Small intestine (tissue), 7 donors: ENCODE data around the gene RCSD1. TPM values are rescaled to one million over a fixed set of nuclear protein-coding genes. Genes with fewer than 3 reads are reported as not detected.

Experiments used
- DNase-seq, 2 donors: peaks; one replicate each; pipeline versions ENCODE4 v3.0.0 to v3.0.0-alpha.2; 2013
- FAIRE-seq: peaks from 2 replicates; lab custom pipeline; 2012; peaks lifted over from hg19 to GRCh38; lab: Jason Lieb, UNC
- H3K27ac ChIP-seq, 3 donors: one replicate each; pipeline ENCODE4 v1.5.1; 2013; ENCODE audit warnings: low read length in 2 of 3, mild to moderate bottlenecking in 2 of 3, control low read depth in 1 of 3, inconsistent platforms in 1 of 3, low read depth in 1 of 3, moderate library complexity in 1 of 3
- H3K27me3 ChIP-seq, 3 donors: one replicate each; pipeline ENCODE4 v1.6.1; 2013; ENCODE audit warnings: low read length in 3 of 3, inconsistent platforms in 1 of 3; ENCODE audit not compliant: control insufficient read depth in 3 of 3, insufficient read depth in 3 of 3
- H3K36me3 ChIP-seq, 3 donors: one replicate each; pipeline ENCODE4 v1.6.1; 2013; ENCODE audit warnings: low read length in 3 of 3, inconsistent platforms in 1 of 3, low read depth in 1 of 3, mild to moderate bottlenecking in 1 of 3, moderate library complexity in 1 of 3; ENCODE audit not compliant: control insufficient read depth in 3 of 3, insufficient read depth in 2 of 3
- H3K4me1 ChIP-seq, 3 donors: one replicate each; pipeline ENCODE4 v1.6.1; 2013; ENCODE audit warnings: low read length in 2 of 3, inconsistent platforms in 1 of 3, low read depth in 1 of 3, mild to moderate bottlenecking in 1 of 3, moderate library complexity in 1 of 3; ENCODE audit not compliant: control insufficient read depth in 3 of 3, insufficient read depth in 2 of 3
- H3K4me3 ChIP-seq, 3 donors: one replicate each; pipeline ENCODE4 v1.5.1; 2013; ENCODE audit warnings: low read length in 3 of 3, control low read depth in 1 of 3, inconsistent platforms in 1 of 3, low read depth in 1 of 3, mild to moderate bottlenecking in 1 of 3, moderate library complexity in 1 of 3
- H3K9me3 ChIP-seq, 2 donors: one replicate each; pipeline ENCODE4 v1.6.1; 2013; ENCODE audit warnings: low read depth in 1 of 2, low read length in 1 of 2; ENCODE audit not compliant: control insufficient read depth in 2 of 2, insufficient read depth in 1 of 2
- WGBS, 3 donors: extraction: QIAGEN DNeasy Blood & Tissue Kit; methylation state at CpG; one replicate each; pipeline ENCODE4 v1.1.7; 2013; 5-methylcytosine and 5-hydroxymethylcytosine counted together
- polyA plus RNA-seq, 4 donors: library from polyadenylated mRNA; stranded (reverse) in 3 of 4; unstranded in 1 of 4; fragments of 200-250 nt in 3 of 4; fragments of 120-200 nt in 1 of 4; gene quantifications; one replicate each; pipeline versions ENCODE4 v1.2.1 to v1.2.3, GENCODE V29; 2013
- donor health status: healthy with polysubstance abuse.
- donor health status: control.
- donor health status: control.
- donor health status: Bipolar disorder and iron deficiency.
- donor health status: healthy.

The RCSD1 gene
- polyA plus RNA-seq, 4 donors = 2.0 to 14.1 (median 8.0) TPM

GRCh38 chr1:167723707-167724323 is 93.8 kb downstream of the RCSD1 start:
- 41 to 61% (median 50%) methylated on average over 2 of the region's 2 CpGs for WGBS, 3 donors
- peaks cover 0 to 23% (median 8%) of the 10 kb centered on the region in 3 donors for H3K4me1 ChIP-seq
- H3K27me3 ChIP-seq = no peaks in the 10 kb centered on the region
- no peak for DNase-seq
- H3K9me3 ChIP-seq = no peaks in the 10 kb centered on the region
- no peak for FAIRE-seq
- peak overlapping the region in 1 of 3 donors; percentile 16 for H3K4me3 ChIP-seq
- H3K36me3 ChIP-seq = peaks cover 0 to 4% (median 2%) of the 10 kb centered on the region in 3 donors
- H3K27ac ChIP-seq = no peak overlapping the region

GRCh38 chr1:167726008-167726407 is 96.0 kb downstream of the RCSD1 start:
- H3K9me3 ChIP-seq = no peaks in the 10 kb centered on the region
- H3K4me3 ChIP-seq = no peak overlapping the region
- H3K27me3 ChIP-seq = no peaks in the 10 kb centered on the region
- no peak for FAIRE-seq
- peaks cover 0 to 14% (median 8%) of the 10 kb centered on the region in 3 donors for H3K4me1 ChIP-seq
- H3K27ac ChIP-seq = no peak overlapping the region
- 47 to 53% (median 48%) methylated on average over 1 of the region's 1 CpG for WGBS, 3 donors
- no peak for DNase-seq
- peaks cover 0 to 14% (median 4%) of the 10 kb centered on the region in 3 donors for H3K36me3 ChIP-seq

- DNase-seq (peak in 1 of 2 donors; percentile 41), FAIRE-seq (no peak)
- 62 to 82% (median 77%) methylated on average over 8 of the region's 8 CpGs for WGBS, 3 donors
- Histone ChIP-seq H3K4me1 (peaks cover 0 to 5% (median 5%) of the 10 kb centered on the region in 3 donors), H3K4me3 (no peak overlapping the region), H3K27ac (no peak overlapping the region), H3K27me3 (no peaks in the 10 kb centered on the region), H3K36me3 (peaks cover 0 to 20% (median 5%) of the 10 kb centered on the region in 3 donors), H3K9me3 (no peaks in the 10 kb centered on the region)
Observed at GRCh38 chr1:167728818-167729410, 98.9 kb downstream of the RCSD1 start.

- H3K27ac ChIP-seq = no peak overlapping the region
- 94 to 96% (median 95%) methylated on average over 4 of the region's 4 CpGs for WGBS, 3 donors
- H3K9me3 ChIP-seq = peaks cover 0 to 12% of the 10 kb centered on the region in 2 donors
- no peaks in the 10 kb centered on the region for H3K27me3 ChIP-seq
- peaks cover 0 to 19% (median 3%) of the 10 kb centered on the region in 3 donors for H3K36me3 ChIP-seq
- H3K4me1 ChIP-seq = peaks cover 13 to 24% (median 17%) of the 10 kb centered on the region in 3 donors
- DNase-seq = no peak
- no peak for FAIRE-seq
- no peak overlapping the region for H3K4me3 ChIP-seq
Observed at GRCh38 chr1:167734227-167734626, 104.2 kb downstream of the RCSD1 start.

DNA sequence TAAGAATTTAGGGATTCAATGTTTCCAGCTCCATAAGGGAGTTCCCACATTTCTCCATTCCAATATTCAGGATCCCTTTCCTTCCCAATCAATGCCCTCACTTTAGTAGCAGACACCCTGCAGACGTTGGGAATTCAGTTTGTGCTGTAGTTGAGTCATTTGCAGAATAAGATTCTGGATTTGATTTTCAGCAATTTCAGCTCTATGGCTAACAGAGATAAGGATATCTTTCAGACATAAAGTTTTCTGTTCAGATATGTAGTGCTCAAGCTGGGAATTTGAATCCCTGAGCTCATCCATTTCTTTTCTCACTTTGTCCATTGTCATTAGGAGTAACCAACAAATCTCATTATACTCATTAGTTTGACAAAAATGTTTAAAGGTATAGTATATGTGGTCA is 104.8 kb downstream of the RCSD1 start:
- Histone ChIP-seq H3K27me3 (no peaks in the 10 kb centered on the region), H3K9me3 (peaks cover 0 to 12% of the 10 kb centered on the region in 2 donors), H3K27ac (no peak overlapping the region), H3K4me3 (no peak overlapping the region), H3K36me3 (peaks cover 0 to 19% (median 3%) of the 10 kb centered on the region in 3 donors), H3K4me1 (peaks cover 13 to 28% (median 17%) of the 10 kb centered on the region in 3 donors)
- DNase-seq = no peak
- WGBS, 3 donors = 48 to 86% (median 79%) methylated on average over 1 of the region's 1 CpG
- no peak for FAIRE-seq

DNA sequence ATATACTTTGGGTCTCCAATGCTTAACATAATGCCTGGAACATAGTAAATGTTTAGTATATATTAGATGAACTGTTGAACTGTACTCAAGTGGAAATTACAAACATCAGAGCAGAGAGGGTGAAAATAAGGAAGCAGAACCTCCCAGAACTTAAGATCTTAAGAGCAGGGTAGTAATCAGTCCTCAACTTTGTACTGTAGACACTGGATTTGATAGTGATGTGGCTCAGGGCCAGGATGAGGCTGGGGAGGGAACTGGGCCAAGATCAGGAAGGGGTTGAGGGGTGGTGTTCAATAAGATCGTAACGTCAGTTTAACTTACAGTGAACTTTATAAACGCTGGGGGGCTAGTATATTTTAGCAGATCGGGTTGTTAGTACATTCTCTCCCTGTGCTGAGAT is 107.1 kb downstream of the RCSD1 start:
- DNase-seq (peak; percentile 86 to 90), FAIRE-seq (no peak)
- Histone ChIP-seq H3K27me3 (no peaks in the 10 kb centered on the region), H3K9me3 (peaks cover 0 to 12% of the 10 kb centered on the region in 2 donors), H3K4me3 (no peak overlapping the region), H3K36me3 (peaks cover 0 to 13% (median 0%) of the 10 kb centered on the region in 3 donors), H3K27ac (peak overlapping the region; percentile 55 to 77 (median 69)), H3K4me1 (peaks cover 16 to 37% (median 19%) of the 10 kb centered on the region in 3 donors)
- 10 to 44% (median 31%) methylated on average over 4 of the region's 4 CpGs for WGBS, 3 donors

DNA sequence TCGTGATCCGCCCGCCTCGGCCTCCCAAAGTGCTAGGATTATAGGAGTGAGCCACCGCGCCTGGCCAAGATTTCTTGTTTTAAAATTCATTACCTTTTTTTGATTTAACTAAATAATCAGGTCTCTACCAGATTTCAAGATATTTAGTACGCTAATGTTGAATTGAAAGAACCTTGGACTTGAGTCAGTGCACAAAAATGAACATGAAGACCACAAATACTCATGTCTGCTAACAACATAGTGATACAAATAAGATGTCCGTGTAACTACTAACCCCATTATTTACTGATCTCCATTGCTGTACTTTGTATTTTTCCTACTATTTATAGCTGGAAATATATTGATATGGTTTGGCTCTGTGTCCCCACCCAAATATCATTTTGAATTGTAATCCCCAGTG is 108.1 kb downstream of the RCSD1 start:
- H3K9me3 ChIP-seq = peaks cover 0 to 12% of the 10 kb centered on the region in 2 donors
- peaks cover 16 to 37% (median 19%) of the 10 kb centered on the region in 3 donors for H3K4me1 ChIP-seq
- H3K27me3 ChIP-seq = no peaks in the 10 kb centered on the region
- no peak overlapping the region for H3K4me3 ChIP-seq
- H3K27ac ChIP-seq = no peak overlapping the region
- WGBS, 3 donors = 85 to 95% (median 94%) methylated on average over 8 of the region's 8 CpGs
- FAIRE-seq (no peak), DNase-seq (no peak)
- H3K36me3 ChIP-seq = peaks cover 0 to 13% (median 0%) of the 10 kb centered on the region in 3 donors

DNA sequence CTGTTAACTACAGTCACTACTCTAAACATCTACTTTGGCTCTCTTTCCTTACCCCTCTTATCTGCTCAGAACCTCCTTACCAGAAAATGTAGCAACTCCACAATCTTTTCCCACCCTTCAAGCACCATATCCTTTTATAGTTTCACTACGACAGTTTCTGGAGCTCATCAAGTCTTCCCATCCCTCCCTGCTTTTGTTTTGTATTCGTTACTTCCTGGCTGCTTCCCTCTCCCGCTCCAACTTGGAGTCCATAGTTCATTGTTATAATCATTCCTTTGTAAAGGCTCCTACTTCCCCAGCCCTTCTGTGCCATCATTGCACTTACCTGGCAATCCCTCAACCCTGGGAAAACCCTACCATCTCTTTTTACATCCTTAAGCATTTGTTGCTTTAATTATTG is 109.7 kb downstream of the RCSD1 start:
- no peak overlapping the region for H3K4me3 ChIP-seq
- FAIRE-seq = no peak
- DNase-seq = peak; percentile 86 to 88

More for the DNA sequence above, 109.7 kb downstream of the RCSD1 start:
- no peaks in the 10 kb centered on the region for H3K27me3 ChIP-seq
- H3K27ac ChIP-seq = peak overlapping the region; percentile 77 to 88 (median 86)
- peaks cover 14 to 37% (median 17%) of the 10 kb centered on the region in 3 donors for H3K4me1 ChIP-seq
- H3K36me3 ChIP-seq = peaks cover 0 to 9% (median 0%) of the 10 kb centered on the region in 3 donors
- H3K9me3 ChIP-seq = peaks cover 0 to 4% of the 10 kb centered on the region in 2 donors
- 20 to 41% (median 27%) methylated on average over 3 of the region's 3 CpGs for WGBS, 3 donors
